Lung (tissue), 12 donors: ENCODE measurements around the gene LGI4. TPM values are rescaled to one million over a fixed set of nuclear protein-coding genes. Genes with fewer than 3 reads are reported as not detected.

Source experiments
- ATAC-seq: fragments of 200-7000 bp; cut with Tn5 transposase; one replicate; pipeline ENCODE4 v1.9.1; 2020; ENCODE audit warnings: moderate number of reproducible peaks; ENCODE audit not compliant: insufficient read depth, low FRiP score
- DNase-seq, 3 donors: peaks; one replicate each; pipeline ENCODE4 v3.0.0-alpha.2; 2013 to 2017
- H3K27ac ChIP-seq, 2 donors: one replicate each; pipeline ENCODE4 v1.5.1; 2013; ENCODE audit warnings: mild to moderate bottlenecking in 2 of 2, moderate library complexity in 2 of 2, control low read depth in 1 of 2, inconsistent platforms in 1 of 2, low read depth in 1 of 2, low read length in 1 of 2
- H3K27me3 ChIP-seq, 3 donors: one replicate each; pipeline ENCODE4 v1.5.1; 2013; ENCODE audit warnings: low read length in 2 of 3; ENCODE audit not compliant: control insufficient read depth in 3 of 3, insufficient read depth in 3 of 3
- H3K36me3 ChIP-seq, 4 donors: one replicate each; pipeline ENCODE4 v1.5.1; 2013; ENCODE audit warnings: low read length in 4 of 4, mild to moderate bottlenecking in 1 of 4, moderate library complexity in 1 of 4; ENCODE audit not compliant: control insufficient read depth in 4 of 4, insufficient read depth in 4 of 4
- H3K4me1 ChIP-seq, 5 donors: one replicate each; pipeline ENCODE4 v1.5.1; 2013; ENCODE audit warnings: low read length in 5 of 5, mild to moderate bottlenecking in 2 of 5, moderate library complexity in 1 of 5; ENCODE audit not compliant: control insufficient read depth in 5 of 5, insufficient read depth in 5 of 5
- H3K4me3 ChIP-seq: one replicate; pipeline ENCODE4 v1.5.1; 2013; ENCODE audit warnings: mild to moderate bottlenecking, control low read depth, moderate library complexity
- H3K9ac ChIP-seq, 2 donors: one replicate each; pipeline ENCODE4 v1.5.1; 2013; ENCODE audit warnings: low read length in 2 of 2, control low read depth in 1 of 2; ENCODE audit not compliant: insufficient read depth in 1 of 2
- H3K9me3 ChIP-seq, 4 donors: one replicate each; pipeline ENCODE4 v1.5.1; 2013; ENCODE audit warnings: low read length in 3 of 4, mild to moderate bottlenecking in 1 of 4, moderate library complexity in 1 of 4; ENCODE audit not compliant: control insufficient read depth in 4 of 4, insufficient read depth in 3 of 4
- CTCF ChIP-seq: IDR thresholded peaks from 2 replicates; pipeline ENCODE4 v1.5.1; 2012; ENCODE audit warnings: mild to moderate bottlenecking; ENCODE audit errors: control extremely low read depth, extremely low read depth
- WGBS, 2 donors: extraction: QIAGEN DNeasy Blood & Tissue Kit; methylation state at CpG; one replicate each; pipeline ENCODE4 v1.1.7; 2013; 5-methylcytosine and 5-hydroxymethylcytosine counted together
- polyA plus RNA-seq, 2 donors: library from polyadenylated mRNA; stranded (reverse); fragments of 200-250 nt; gene quantifications; one replicate each; pipeline ENCODE4 v1.2.1, GENCODE V29; 2013
- total RNA-seq, 2 donors: library from RNA; depleted of rRNA in 1 of 2; stranded (reverse); fragments of >200 nt in 1 of 2; gene quantifications; one replicate each; pipeline ENCODE4 v1.2.1, GENCODE V29; 2014 to 2021
- donor health status: control.
- donor health status: control.
- donor health status: Bipolar disorder and iron deficiency.
- donor health status: healthy.
- donor health status: DM: yes; HTN: yes; CAD: no.

The LGI4 gene
- total and polyA plus RNA-seq, 4 donors, result 1.6 to 11.2 (median 4.1) TPM

GRCh38 chr19:35106291-35106583 is 28.6 kb downstream of the LGI4 start:
- Histone ChIP-seq H3K27me3 (no peaks in the 10 kb centered on the region), H3K9ac (no peak overlapping the region), H3K27ac (no peak overlapping the region), H3K4me3 (no peak overlapping the region), H3K36me3 (no peaks in the 10 kb centered on the region), H3K9me3 (no peaks in the 10 kb centered on the region), H3K4me1 (peaks cover 0 to 4% (median 0%) of the 10 kb centered on the region in 5 donors)
- no peak for TF ChIP-seq CTCF
- WGBS, 2 donors, result 89 to 95% methylated on average over 9 of the region's 9 CpGs
- DNase-seq (no peak), ATAC-seq (no peak)

GRCh38 chr19:35105411-35106290 is 29.2 kb downstream of the LGI4 start:
- TF ChIP-seq CTCF, result no peak
- Histone ChIP-seq H3K9me3 (no peaks in the 10 kb centered on the region), H3K4me1 (peaks cover 0 to 3% (median 0%) of the 10 kb centered on the region in 5 donors), H3K27me3 (no peaks in the 10 kb centered on the region), H3K4me3 (no peak overlapping the region), H3K36me3 (no peaks in the 10 kb centered on the region), H3K27ac (no peak overlapping the region), H3K9ac (no peak overlapping the region)
- ATAC-seq (no peak), DNase-seq (no peak)
- 80 to 87% methylated on average over 30 of the region's 30 CpGs for WGBS, 2 donors

GRCh38 chr19:35105047-35105410 is 29.8 kb downstream of the LGI4 start:
- no peaks in the 10 kb centered on the region for H3K9me3 ChIP-seq
- no peak overlapping the region for H3K27ac ChIP-seq
- peaks cover 0 to 3% (median 0%) of the 10 kb centered on the region in 5 donors for H3K4me1 ChIP-seq
- no peak for DNase-seq
- no peaks in the 10 kb centered on the region for H3K36me3 ChIP-seq
- H3K27me3 ChIP-seq, result no peaks in the 10 kb centered on the region
- ATAC-seq, result no peak
- H3K9ac ChIP-seq, result no peak overlapping the region
- TF ChIP-seq CTCF, result no peak
- 96 to 97% methylated on average over 6 of the region's 6 CpGs for WGBS, 2 donors
- no peak overlapping the region for H3K4me3 ChIP-seq
